ENCODE measurements around the gene C2orf78.

C2orf78 gene

DNA sequence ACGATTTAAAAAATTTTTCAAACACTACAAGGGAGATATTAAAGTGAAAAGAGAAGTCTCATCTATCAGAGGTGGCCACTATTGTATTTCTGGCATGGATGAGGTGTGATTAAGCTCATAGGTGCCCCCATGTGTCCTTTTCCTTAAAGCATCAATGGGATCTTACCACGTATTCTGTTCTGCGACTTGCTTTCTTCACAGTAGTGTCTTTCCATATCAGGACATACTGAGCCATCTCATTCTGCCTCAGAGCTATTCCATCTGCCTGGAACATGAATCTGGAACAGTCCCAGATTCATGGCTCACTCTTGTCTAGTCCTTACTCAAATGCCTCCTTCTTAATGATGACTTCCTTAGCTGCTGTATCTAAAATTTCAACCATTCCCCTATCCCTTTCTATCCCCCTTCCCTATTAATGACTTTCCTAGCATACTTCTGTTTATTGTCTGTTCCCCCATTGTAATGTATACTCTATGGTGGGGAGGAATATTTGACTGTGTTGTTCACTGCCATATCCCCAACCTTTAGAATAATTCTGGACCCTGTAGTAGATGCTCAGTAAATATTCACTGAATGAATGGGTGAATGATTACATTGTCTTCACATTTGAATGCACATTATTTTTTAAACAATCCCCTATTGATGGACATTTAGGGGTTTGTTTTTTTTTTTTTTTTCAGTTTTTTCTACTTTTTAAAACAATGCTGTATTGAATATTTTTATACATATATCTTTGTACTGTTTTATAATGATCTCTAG, 55.8 kb downstream of the C2orf78 start:
- H3K79me2 ChIP-seq (ENCODE audit: insufficient read depth, low read depth), result no peaks in the 10 kb centered on the region
- no peaks in the 10 kb centered on the region for H3K4me1 ChIP-seq (ENCODE audit: low read depth, poor library complexity, severe bottlenecking)
- H3K4me3 ChIP-seq (IDR thresholded peaks at IDR 0.05; ENCODE audit: insufficient read depth, low read depth, low read length), result no peak overlapping the region
- H3K27me3 ChIP-seq (ENCODE audit: insufficient read depth, low read depth), result no peaks in the 10 kb centered on the region
- H3K36me3 ChIP-seq (ENCODE audit: insufficient read depth), result no peaks in the 10 kb centered on the region
- no peak overlapping the region for H3K27ac ChIP-seq
- no peak overlapping the region for H3K9ac ChIP-seq
- no peak overlapping the region for H2AFZ ChIP-seq (ENCODE audit: low read depth)
- no peaks in the 10 kb centered on the region for H4K20me1 ChIP-seq (ENCODE audit: insufficient read depth)
- TF ChIP-seq CTCF (conservative IDR thresholded peaks at IDR 0.05; ENCODE audit: low read depth, low read length), result no peak
- no peak overlapping the region for H3K4me2 ChIP-seq

DNA sequence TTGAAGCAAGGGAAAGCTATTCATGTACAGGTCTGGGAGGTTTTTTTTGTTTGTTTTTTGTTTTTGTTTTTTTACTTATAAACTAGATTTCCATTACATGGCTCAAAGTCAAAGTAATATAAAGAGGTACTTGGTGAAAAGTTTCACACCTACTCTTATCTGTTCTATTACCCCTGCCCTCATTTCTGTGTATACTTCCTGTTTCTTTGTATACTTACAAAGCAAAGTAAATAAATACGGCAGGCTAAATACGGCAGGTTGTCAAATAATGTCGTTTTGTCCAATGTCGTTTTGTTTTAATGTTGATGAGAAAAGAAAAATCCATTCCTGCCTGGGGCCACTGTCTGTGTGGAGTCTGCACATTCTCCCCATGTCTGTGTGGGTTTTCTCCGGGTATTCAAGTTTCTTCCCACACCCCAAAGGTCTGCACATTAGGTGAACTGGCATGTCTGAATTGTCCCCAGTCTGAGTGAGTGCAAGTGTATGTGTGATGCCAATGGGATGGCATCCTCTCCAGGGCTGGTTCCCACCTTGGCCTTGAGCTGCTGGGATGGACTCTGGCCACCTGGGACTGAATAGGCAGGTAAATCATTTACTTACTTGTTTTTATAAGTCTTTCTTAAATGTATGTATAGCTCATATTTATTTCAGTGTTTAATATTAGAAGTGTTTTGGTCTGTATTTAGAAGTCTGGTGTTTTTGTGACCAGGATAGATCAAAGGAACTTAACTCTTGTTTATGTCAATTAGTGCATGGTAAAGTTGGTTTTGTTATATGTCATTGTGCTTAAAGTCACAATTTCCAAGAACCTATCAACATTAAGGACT, 58.1 kb downstream of the C2orf78 start:
- Histone ChIP-seq H2AFZ (ENCODE audit: low read depth) (no peak overlapping the region), H3K4me1 (ENCODE audit: low read depth, poor library complexity, severe bottlenecking) (no peaks in the 10 kb centered on the region), H3K4me2 (no peak overlapping the region), H3K27ac (no peak overlapping the region), H3K27me3 (ENCODE audit: insufficient read depth, low read depth) (no peaks in the 10 kb centered on the region), H3K4me3 (IDR thresholded peaks at IDR 0.05; ENCODE audit: insufficient read depth, low read depth, low read length) (no peak overlapping the region), H3K9ac (no peak overlapping the region), H3K79me2 (ENCODE audit: insufficient read depth, low read depth) (no peaks in the 10 kb centered on the region), H4K20me1 (ENCODE audit: insufficient read depth) (no peaks in the 10 kb centered on the region), H3K36me3 (ENCODE audit: insufficient read depth) (no peaks in the 10 kb centered on the region)
- no peak for TF ChIP-seq CTCF (conservative IDR thresholded peaks at IDR 0.05; ENCODE audit: low read depth, low read length)

- Histone ChIP-seq H3K9ac (no peak overlapping the region), H2AFZ (ENCODE audit: low read depth) (no peak overlapping the region), H4K20me1 (ENCODE audit: insufficient read depth) (no peaks in the 10 kb centered on the region), H3K4me2 (no peak overlapping the region), H3K27me3 (ENCODE audit: insufficient read depth, low read depth) (no peaks in the 10 kb centered on the region), H3K27ac (no peak overlapping the region), H3K79me2 (ENCODE audit: insufficient read depth, low read depth) (no peaks in the 10 kb centered on the region), H3K4me3 (IDR thresholded peaks at IDR 0.05; ENCODE audit: insufficient read depth, low read depth, low read length) (no peak overlapping the region), H3K4me1 (ENCODE audit: low read depth, poor library complexity, severe bottlenecking) (no peaks in the 10 kb centered on the region), H3K36me3 (ENCODE audit: insufficient read depth) (no peaks in the 10 kb centered on the region)
- no peak for TF ChIP-seq CTCF (conservative IDR thresholded peaks at IDR 0.05; ENCODE audit: low read depth, low read length)
Observed at GRCh38 chr2:73842739-73843019, 58.7 kb downstream of the C2orf78 start.

- Histone ChIP-seq H3K79me2 (ENCODE audit: insufficient read depth, low read depth) (no peaks in the 10 kb centered on the region), H3K4me2 (no peak overlapping the region), H3K9ac (no peak overlapping the region), H4K20me1 (ENCODE audit: insufficient read depth) (no peaks in the 10 kb centered on the region), H3K4me1 (ENCODE audit: low read depth, poor library complexity, severe bottlenecking) (no peaks in the 10 kb centered on the region), H3K36me3 (ENCODE audit: insufficient read depth) (no peaks in the 10 kb centered on the region), H3K27ac (no peak overlapping the region), H2AFZ (ENCODE audit: low read depth) (no peak overlapping the region), H3K27me3 (ENCODE audit: insufficient read depth, low read depth) (no peaks in the 10 kb centered on the region), H3K4me3 (IDR thresholded peaks at IDR 0.05; ENCODE audit: insufficient read depth, low read depth, low read length) (no peak overlapping the region)
- no peak for TF ChIP-seq CTCF (conservative IDR thresholded peaks at IDR 0.05; ENCODE audit: low read depth, low read length)
Observed at GRCh38 chr2:73844087-73844486, 60.1 kb downstream of the C2orf78 start.

All from KMS-11 (cell line).